A673 (cell line): ENCODE data around the gene ITIH5.

Source experiments
- EZH2 ChIP-seq: fragments of 200-600 bp; sonication (generic); IDR thresholded peaks from 2 replicates; pipeline ENCODE4 v1.6.1; 2017; ENCODE audit warnings: borderline replicate concordance, low read depth, mild to moderate bottlenecking, mixed read lengths, antibody characterized with exemption, low read length; ENCODE audit not compliant: poor library complexity, severe bottlenecking
- TF ChIP-seq, protein P1 (sequence below): fragments of 300-800, 200-600 bp; sonication (generic); conservative IDR thresholded peaks from 2 replicates; pipeline ENCODE4 v1.5.1; 2017; ENCODE audit warnings: low read depth, mild to moderate bottlenecking, antibody characterized with exemption, low read length, moderate library complexity, mixed read lengths

GRCh38 chr10:7647062-7647664, 19.6 kb downstream of the ITIH5 start:
- TF ChIP-seq, protein P1, sequence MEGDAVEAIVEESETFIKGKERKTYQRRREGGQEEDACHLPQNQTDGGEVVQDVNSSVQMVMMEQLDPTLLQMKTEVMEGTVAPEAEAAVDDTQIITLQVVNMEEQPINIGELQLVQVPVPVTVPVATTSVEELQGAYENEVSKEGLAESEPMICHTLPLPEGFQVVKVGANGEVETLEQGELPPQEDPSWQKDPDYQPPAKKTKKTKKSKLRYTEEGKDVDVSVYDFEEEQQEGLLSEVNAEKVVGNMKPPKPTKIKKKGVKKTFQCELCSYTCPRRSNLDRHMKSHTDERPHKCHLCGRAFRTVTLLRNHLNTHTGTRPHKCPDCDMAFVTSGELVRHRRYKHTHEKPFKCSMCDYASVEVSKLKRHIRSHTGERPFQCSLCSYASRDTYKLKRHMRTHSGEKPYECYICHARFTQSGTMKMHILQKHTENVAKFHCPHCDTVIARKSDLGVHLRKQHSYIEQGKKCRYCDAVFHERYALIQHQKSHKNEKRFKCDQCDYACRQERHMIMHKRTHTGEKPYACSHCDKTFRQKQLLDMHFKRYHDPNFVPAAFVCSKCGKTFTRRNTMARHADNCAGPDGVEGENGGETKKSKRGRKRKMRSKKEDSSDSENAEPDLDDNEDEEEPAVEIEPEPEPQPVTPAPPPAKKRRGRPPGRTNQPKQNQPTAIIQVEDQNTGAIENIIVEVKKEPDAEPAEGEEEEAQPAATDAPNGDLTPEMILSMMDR = no peak
- TF ChIP-seq EZH2 = no peak
